Astrocyte (in vitro differentiated cells and primary cell): ENCODE data around the gene SGCE. TPM values are rescaled to one million over a fixed set of nuclear protein-coding genes. Genes with fewer than 3 reads are reported as not detected.

Experiments used
- DNase-seq: peaks from one replicate; pipeline ENCODE4 v3.0.0-alpha.2; 2010; ENCODE audit warnings: low read depth
- FAIRE-seq: peaks from 2 replicates; lab custom pipeline; 2011; peaks lifted over from hg19 to GRCh38; lab: Jason Lieb, UNC
- H2AFZ ChIP-seq: 2 replicates; pipeline ENCODE4 v1.6.0; 2012; ENCODE audit warnings: low read depth, low read length, inconsistent platforms
- H3K27ac ChIP-seq: 2 replicates; pipeline ENCODE4 v1.5.1; 2011; ENCODE audit warnings: low read depth, low read length, inconsistent platforms
- H3K27me3 ChIP-seq: 2 replicates; pipeline ENCODE4 v1.6.0; 2011; ENCODE audit warnings: low read length, inconsistent platforms; ENCODE audit not compliant: insufficient read depth
- H3K36me3 ChIP-seq: 2 replicates; pipeline ENCODE4 v1.5.1; 2011; ENCODE audit warnings: low read length, inconsistent platforms; ENCODE audit not compliant: insufficient read depth
- H3K4me1 ChIP-seq: 2 replicates; pipeline ENCODE4 v1.5.1; 2011; ENCODE audit warnings: low read length, inconsistent platforms; ENCODE audit not compliant: insufficient read depth
- H3K4me2 ChIP-seq: 2 replicates; pipeline ENCODE4 v1.6.0; 2012; ENCODE audit warnings: low read length, inconsistent platforms
- H3K4me3 ChIP-seq: 2 replicates; pipeline ENCODE4 v1.5.1; 2011; ENCODE audit warnings: low read depth, mild to moderate bottlenecking, low read length, inconsistent platforms; ENCODE audit not compliant: insufficient read depth
- H3K79me2 ChIP-seq: 2 replicates; pipeline ENCODE4 v1.6.0; 2012; ENCODE audit warnings: mild to moderate bottlenecking, low read length, inconsistent platforms; ENCODE audit not compliant: insufficient read depth
- H3K9ac ChIP-seq: 2 replicates; pipeline ENCODE4 v1.6.0; 2012; ENCODE audit warnings: mild to moderate bottlenecking, low read length, inconsistent platforms
- H3K9me3 ChIP-seq: 2 replicates; pipeline ENCODE4 v1.5.1; 2012; ENCODE audit warnings: low read depth, mild to moderate bottlenecking, low read length, inconsistent platforms; ENCODE audit not compliant: insufficient read depth
- H4K20me1 ChIP-seq: 2 replicates; pipeline ENCODE4 v1.6.0; 2012; ENCODE audit warnings: low read length, inconsistent platforms; ENCODE audit not compliant: insufficient read depth
- H3K27ac Mint-ChIP-seq: one replicate; pipeline ENCODE4 v1.8.0; 2021; ENCODE audit warnings: mild to moderate bottlenecking, mixed read lengths; ENCODE audit not compliant: unreplicated experiment
- H3K27me3 Mint-ChIP-seq: one replicate; pipeline ENCODE4 v1.8.0; 2021; ENCODE audit warnings: low read depth, mixed read lengths; ENCODE audit not compliant: unreplicated experiment
- H3K36me3 Mint-ChIP-seq: one replicate; pipeline ENCODE4 v1.8.0; 2021; ENCODE audit warnings: low read depth, mixed read lengths; ENCODE audit not compliant: unreplicated experiment
- H3K4me1 Mint-ChIP-seq: one replicate; pipeline ENCODE4 v1.8.0; 2021; ENCODE audit warnings: low read depth, mixed read lengths; ENCODE audit not compliant: unreplicated experiment
- H3K4me3 Mint-ChIP-seq: one replicate; pipeline ENCODE4 v1.8.0; 2021; ENCODE audit warnings: mild to moderate bottlenecking, moderate library complexity, mixed read lengths; ENCODE audit not compliant: unreplicated experiment
- H3K9me3 Mint-ChIP-seq: one replicate; pipeline ENCODE4 v1.8.0; 2021; ENCODE audit warnings: mild to moderate bottlenecking, mixed read lengths; ENCODE audit not compliant: unreplicated experiment
- CTCF ChIP-seq: IDR thresholded peaks from 2 replicates; pipeline ENCODE4 v1.5.1; 2011; ENCODE audit warnings: low read depth, mild to moderate bottlenecking, inconsistent platforms, low read length, moderate library complexity; ENCODE audit not compliant: insufficient read depth
- EZH2 ChIP-seq: IDR thresholded peaks from 2 replicates; pipeline ENCODE4 v1.6.1; 2012; ENCODE audit warnings: mild to moderate bottlenecking, low read length, inconsistent platforms; ENCODE audit not compliant: insufficient read depth
- total RNA-seq: library from RNA; stranded (reverse); gene quantifications from 2 replicates; pipeline ENCODE4 v1.2.1, GENCODE V29; 2021

Gene SGCE
- total RNA-seq, 1 donor from 2014 or later = 33.4 TPM

DNA sequence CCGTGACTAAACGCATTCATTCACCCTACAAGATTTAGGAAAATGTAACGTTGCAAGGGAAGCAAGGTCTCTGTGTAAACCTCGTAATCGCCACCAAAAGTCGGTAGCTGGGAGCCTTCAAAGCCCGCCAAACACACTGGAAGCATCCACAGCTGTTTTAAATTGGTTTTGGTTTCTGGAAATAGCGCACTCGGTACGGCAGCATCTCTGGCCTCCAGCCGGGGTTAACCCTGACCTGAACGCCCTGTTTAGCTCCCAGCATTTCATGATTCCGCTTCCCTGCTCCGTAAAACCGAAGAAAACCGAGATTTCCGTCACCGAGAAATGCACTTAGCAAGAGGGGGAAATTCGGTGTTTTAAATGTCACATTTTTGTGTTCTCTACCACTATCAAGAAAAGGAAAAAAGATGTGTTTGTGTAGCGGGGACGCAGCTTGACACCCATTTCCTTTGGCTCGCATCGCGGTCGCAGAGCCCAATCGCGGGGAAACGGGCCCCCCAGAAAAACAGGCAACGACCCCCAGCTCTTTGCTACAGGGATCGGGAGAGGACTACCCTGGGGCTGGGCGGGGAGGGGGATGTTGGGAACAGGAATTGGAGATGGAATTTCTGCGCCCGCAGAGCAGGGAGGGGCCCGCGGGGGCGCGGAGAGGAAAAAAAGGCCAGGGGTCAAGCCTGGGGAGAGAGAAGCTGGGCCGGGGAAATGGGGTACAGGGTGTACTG lies 646 bp downstream of the SGCE start:
- H3K27me3 Mint-ChIP-seq = no peaks in the 10 kb centered on the region
- peaks cover 2% of the 10 kb centered on the region for H3K9me3 Mint-ChIP-seq
- H3K9ac ChIP-seq = peak overlapping the region; percentile 96
- H4K20me1 ChIP-seq = no peaks in the 10 kb centered on the region
- H3K36me3 Mint-ChIP-seq = no peaks in the 10 kb centered on the region
- no peaks in the 10 kb centered on the region for H3K27me3 ChIP-seq
- peak overlapping the region; percentile 87 for H3K27ac Mint-ChIP-seq
- peak overlapping the region; percentile 89 for H3K4me3 Mint-ChIP-seq
- H3K9me3 ChIP-seq = no peaks in the 10 kb centered on the region
- H3K79me2 ChIP-seq = peaks cover 44% of the 10 kb centered on the region
- H3K4me1 Mint-ChIP-seq = no peaks in the 10 kb centered on the region
- H3K36me3 ChIP-seq = no peaks in the 10 kb centered on the region
- H3K4me1 ChIP-seq = no peaks in the 10 kb centered on the region
- TF ChIP-seq CTCF = no peak
- TF ChIP-seq EZH2 = no peak
- peak overlapping the region; percentile 87 for H3K27ac ChIP-seq
- FAIRE-seq (no peak), DNase-seq (peak; percentile 65)
- H3K4me3 ChIP-seq = peak overlapping the region; percentile 91
- peak overlapping the region; percentile 95 for H3K4me2 ChIP-seq
- H2AFZ ChIP-seq = peak overlapping the region; percentile 97

GRCh38 chr7:94654783-94655125 lies 1.2 kb downstream of the SGCE start:
- Histone ChIP-seq H3K27ac (peak overlapping the region; percentile 87), H2AFZ (peak overlapping the region; percentile 97)

GRCh38 chr7:94650147-94651051 lies 5.5 kb downstream of the SGCE start:
- H3K4me2 ChIP-seq = peak overlapping the region; percentile 76
- no peaks in the 10 kb centered on the region for H3K27me3 Mint-ChIP-seq
- no peak for DNase-seq

More at GRCh38 chr7:94654783-94655125, 1.2 kb downstream of the SGCE start:
- no peaks in the 10 kb centered on the region for H4K20me1 ChIP-seq
- DNase-seq = no peak
- H3K27me3 Mint-ChIP-seq = no peaks in the 10 kb centered on the region
- H3K4me3 Mint-ChIP-seq = peak overlapping the region; percentile 89
- H3K27me3 ChIP-seq = no peaks in the 10 kb centered on the region
- no peaks in the 10 kb centered on the region for H3K36me3 Mint-ChIP-seq
- TF ChIP-seq EZH2 = no peak
- H3K9ac ChIP-seq = peak overlapping the region; percentile 96
- H3K79me2 ChIP-seq = peaks cover 49% of the 10 kb centered on the region
- H3K4me3 ChIP-seq = peak overlapping the region; percentile 91
- no peaks in the 10 kb centered on the region for H3K9me3 ChIP-seq
- H3K4me1 Mint-ChIP-seq = peaks cover 1% of the 10 kb centered on the region
- peak overlapping the region; percentile 95 for H3K4me2 ChIP-seq
- no peak for FAIRE-seq
- no peaks in the 10 kb centered on the region for H3K36me3 ChIP-seq
- H3K9me3 Mint-ChIP-seq = peaks cover 2% of the 10 kb centered on the region
- H3K4me1 ChIP-seq = no peaks in the 10 kb centered on the region
- peak overlapping the region; percentile 87 for H3K27ac Mint-ChIP-seq

More at GRCh38 chr7:94650147-94651051, 5.5 kb downstream of the SGCE start:
- no peaks in the 10 kb centered on the region for H3K9me3 Mint-ChIP-seq
- Histone ChIP-seq H3K79me2 (peaks cover 85% of the 10 kb centered on the region), H3K4me1 (no peaks in the 10 kb centered on the region), H3K36me3 (no peaks in the 10 kb centered on the region), H4K20me1 (peaks cover 10% of the 10 kb centered on the region), H3K4me3 (no peak overlapping the region), H3K9ac (no peak overlapping the region), H3K27ac (no peak overlapping the region), H3K27me3 (no peaks in the 10 kb centered on the region), H3K9me3 (no peaks in the 10 kb centered on the region), H2AFZ (no peak overlapping the region)
- TF ChIP-seq CTCF (no peak), EZH2 (no peak)
- H3K36me3 Mint-ChIP-seq = no peaks in the 10 kb centered on the region
- H3K27ac Mint-ChIP-seq = no peak overlapping the region
- peaks cover 6% of the 10 kb centered on the region for H3K4me1 Mint-ChIP-seq
- H3K4me3 Mint-ChIP-seq = no peak overlapping the region
- FAIRE-seq = no peak
